HepG2 (cell line): ENCODE data around the gene SYAP1. TPM values are rescaled to one million over a fixed set of nuclear protein-coding genes. Genes with fewer than 3 reads are reported as not detected.

Source experiments
- AKNA ChIP-seq: sonication (generic); formaldehyde crosslinking; IDR thresholded peaks from 2 replicates; pipeline ENCODE4 v1.4.0; 2020; ENCODE audit warnings: missing genetic modification reagents, borderline replicate concordance
- ATF7 ChIP-seq, 2 experiments: fragments of 450-650 bp in 1 of 2; sonication (generic) in 1 of 2; formaldehyde crosslinking in 1 of 2; IDR thresholded peaks; 2 replicates each; pipeline versions ENCODE4 v1.4.0 to v1.6.1; 2016 to 2020; ENCODE audit warnings: antibody characterized with exemption in 1 of 2, mild to moderate bottlenecking in 1 of 2, missing genetic modification reagents in 1 of 2
- BRD4 ChIP-seq: sonication (generic); formaldehyde crosslinking; IDR thresholded peaks from 2 replicates; pipeline ENCODE4 v1.4.0; 2020; ENCODE audit warnings: missing genetic modification reagents
- FOXK1 ChIP-seq: sonication (generic); formaldehyde crosslinking; IDR thresholded peaks from 2 replicates; pipeline ENCODE4 v1.4.0; 2020; ENCODE audit warnings: low read depth, missing genetic modification reagents, borderline replicate concordance
- ISL2 ChIP-seq: sonication (generic); formaldehyde crosslinking; IDR thresholded peaks from 2 replicates; pipeline ENCODE4 v1.5.0; 2020; ENCODE audit warnings: missing genetic modification reagents
- KDM6A ChIP-seq: IDR thresholded peaks from 2 replicates; pipeline ENCODE4 v1.6.1; 2016; ENCODE audit warnings: low read depth
- NCOA2 ChIP-seq: sonication (generic); formaldehyde crosslinking; IDR thresholded peaks from 2 replicates; pipeline ENCODE4 v1.8.0; 2022; ENCODE audit warnings: inconsistent platforms
- NKX3-1 ChIP-seq: sonication (generic); formaldehyde crosslinking; IDR thresholded peaks from 2 replicates; pipeline ENCODE4 v1.5.0; 2020; ENCODE audit warnings: missing genetic modification reagents
- STAT6 ChIP-seq: sonication (generic); formaldehyde crosslinking; IDR thresholded peaks from 2 replicates; pipeline ENCODE4 v1.4.0; 2020; ENCODE audit warnings: missing genetic modification reagents, mild to moderate bottlenecking, borderline replicate concordance
- THAP11 ChIP-seq: IDR thresholded peaks from 2 replicates; pipeline ENCODE4 v1.6.1; 2016; ENCODE audit warnings: missing biosample characterization, missing genetic modification reagents
- TMF1 ChIP-seq: sonication (generic); formaldehyde crosslinking; IDR thresholded peaks from 2 replicates; pipeline ENCODE4 v1.8.1; 2022; ENCODE audit warnings: low read depth, missing genetic modification reagents
- ZNF605 ChIP-seq: sonication (generic); formaldehyde crosslinking; IDR thresholded peaks from 2 replicates; pipeline ENCODE4 v1.8.0; 2022; ENCODE audit warnings: mild to moderate bottlenecking, missing genetic modification reagents
- ZNF749 ChIP-seq: sonication (generic); formaldehyde crosslinking; IDR thresholded peaks from 2 replicates; pipeline ENCODE4 v1.8.0; 2022; ENCODE audit warnings: mild to moderate bottlenecking, missing genetic modification reagents, moderate library complexity, borderline replicate concordance
- ZNF75D ChIP-seq: sonication (generic); formaldehyde crosslinking; IDR thresholded peaks from 2 replicates; pipeline ENCODE4 v1.8.1; 2023; ENCODE audit warnings: missing genetic modification reagents, mild to moderate bottlenecking, borderline replicate concordance
- polyA plus RNA-seq, 8 experiments: library from polyadenylated mRNA; depleted of rRNA in 3 of 8; stranded (reverse) in 7 of 8; unstranded in 1 of 8; fragments of >200 nt; fragmentation: Illumina TruSeq in 4 of 8; extraction: Trizol in 4 of 8; gene quantifications; 2 replicates each; pipeline versions ENCODE4 v1.2.1 to v1.2.3, GENCODE V29; 2011 to 2016; ENCODE audit warnings: low read depth in 4 of 8, missing spikeins in 1 of 8, mixed read lengths in 1 of 8; ENCODE audit not compliant: insufficient read depth in 1 of 8
- total RNA-seq, 5 experiments: library from RNA; depleted of rRNA; stranded (reverse); fragments of >200 nt; fragmentation: Illumina TruSeq; extraction: Trizol; gene quantifications; 2 replicates each; pipeline ENCODE4 v1.2.3, GENCODE V29; 2016; ENCODE audit warnings: low read depth in 1 of 5
- TF ChIP-seq, protein P1 (sequence below): sonication (generic); formaldehyde crosslinking; conservative IDR thresholded peaks from 2 replicates; pipeline ENCODE4 v1.4.0; 2020; ENCODE audit warnings: missing genetic modification reagents
- TF ChIP-seq, protein P2 (sequence below): sonication (generic); formaldehyde crosslinking; IDR thresholded peaks from 2 replicates; pipeline ENCODE4 v1.5.0; 2020; ENCODE audit warnings: missing genetic modification reagents, mild to moderate bottlenecking, borderline replicate concordance

Gene SYAP1
- total and polyA plus RNA-seq, 2 of the 13 experiments (the other 11 are each of a cell fraction or from before 2014, with no cell fraction given): 4.9 to 18.5 TPM

DNA sequence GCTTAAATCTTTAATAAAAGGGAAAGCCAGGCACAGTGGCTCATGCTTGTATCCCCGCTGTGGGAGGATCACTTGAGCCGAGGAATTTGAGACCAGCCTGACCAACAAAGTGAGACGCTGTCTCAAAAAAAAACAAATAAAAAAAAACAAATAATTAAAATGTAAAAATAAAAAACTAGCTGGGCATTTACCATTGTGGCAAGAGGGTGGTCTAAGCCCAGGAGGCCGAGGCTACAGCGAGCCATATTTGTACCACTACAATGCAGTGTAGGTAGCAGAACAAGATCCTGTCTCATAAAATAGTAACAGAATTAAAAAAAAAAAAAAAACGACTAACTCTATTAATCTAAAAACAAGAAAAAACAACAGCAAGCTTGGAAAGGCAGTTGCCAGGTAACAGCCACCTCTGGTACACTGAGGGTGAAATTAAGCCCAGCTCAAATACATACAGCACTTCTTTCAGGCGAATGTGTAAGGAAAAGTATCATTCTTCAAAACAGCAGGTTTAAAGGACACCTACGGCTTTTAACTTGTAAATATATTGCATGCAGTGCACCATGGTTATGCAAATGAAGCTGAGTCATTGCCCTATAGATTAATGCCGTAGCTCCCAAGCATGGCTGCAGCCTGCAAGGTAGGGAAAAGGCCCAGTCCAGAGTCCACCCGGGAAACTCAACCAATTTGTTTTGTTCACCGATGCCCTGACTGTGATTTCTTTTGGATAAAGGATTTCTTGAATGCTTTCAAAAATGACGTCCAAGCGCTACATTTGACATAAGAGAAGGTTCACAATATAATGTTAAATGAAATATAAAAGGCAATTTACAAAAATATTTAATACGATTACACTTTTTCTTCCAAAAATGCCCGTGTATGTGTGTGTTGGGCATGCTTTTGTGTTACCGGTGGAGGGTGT lies 52.3 kb downstream of the SYAP1 start (continued):
- TF ChIP-seq STAT6 (CRISPR knock-in tag) (no peak), ZNF605 (CRISPR knock-in tag) (no peak), THAP11 (CRISPR knock-in tag) (peak; percentile 32; the same call in 1 of the 2 replicates), AKNA (CRISPR knock-in tag) (no peak), ATF7 (IDR thresholded peaks at IDR 0.05) (no peak), ATF7 (CRISPR knock-in tag; IDR thresholded peaks at IDR 0.05) (no peak), BRD4 (CRISPR knock-in tag) (no peak), ISL2 (CRISPR knock-in tag) (no peak), FOXK1 (CRISPR knock-in tag) (0 out of 2 replicates have a peak, but pooled peaks have one; percentile 21), ZNF749 (no peak), KDM6A (CRISPR knock-in tag) (peak; percentile 22; the same call in 1 of the 2 replicates), ZNF75D (CRISPR knock-in tag) (no peak), NKX3-1 (0 out of 2 replicates have a peak, but pooled peaks have one; percentile 33), TMF1 (CRISPR knock-in tag) (no peak), NCOA2 (CRISPR knock-in tag) (peak; percentile 41; the same call in 1 of the 2 replicates)
- TF ChIP-seq, protein P1, sequence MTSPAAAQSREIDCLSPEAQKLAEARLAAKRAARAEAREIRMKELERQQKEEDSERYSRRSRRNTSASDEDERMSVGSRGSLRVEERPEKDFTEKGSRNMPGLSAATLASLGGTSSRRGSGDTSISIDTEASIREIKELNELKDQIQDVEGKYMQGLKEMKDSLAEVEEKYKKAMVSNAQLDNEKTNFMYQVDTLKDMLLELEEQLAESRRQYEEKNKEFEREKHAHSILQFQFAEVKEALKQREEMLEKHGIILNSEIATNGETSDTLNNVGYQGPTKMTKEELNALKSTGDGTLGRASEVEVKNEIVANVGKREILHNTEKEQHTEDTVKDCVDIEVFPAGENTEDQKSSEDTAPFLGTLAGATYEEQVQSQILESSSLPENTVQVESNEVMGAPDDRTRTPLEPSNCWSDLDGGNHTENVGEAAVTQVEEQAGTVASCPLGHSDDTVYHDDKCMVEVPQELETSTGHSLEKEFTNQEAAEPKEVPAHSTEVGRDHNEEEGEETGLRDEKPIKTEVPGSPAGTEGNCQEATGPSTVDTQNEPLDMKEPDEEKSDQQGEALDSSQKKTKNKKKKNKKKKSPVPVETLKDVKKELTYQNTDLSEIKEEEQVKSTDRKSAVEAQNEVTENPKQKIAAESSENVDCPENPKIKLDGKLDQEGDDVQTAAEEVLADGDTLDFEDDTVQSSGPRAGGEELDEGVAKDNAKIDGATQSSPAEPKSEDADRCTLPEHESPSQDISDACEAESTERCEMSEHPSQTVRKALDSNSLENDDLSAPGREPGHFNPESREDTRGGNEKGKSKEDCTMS (CRISPR knock-in tag): no peak
- TF ChIP-seq, protein P2, sequence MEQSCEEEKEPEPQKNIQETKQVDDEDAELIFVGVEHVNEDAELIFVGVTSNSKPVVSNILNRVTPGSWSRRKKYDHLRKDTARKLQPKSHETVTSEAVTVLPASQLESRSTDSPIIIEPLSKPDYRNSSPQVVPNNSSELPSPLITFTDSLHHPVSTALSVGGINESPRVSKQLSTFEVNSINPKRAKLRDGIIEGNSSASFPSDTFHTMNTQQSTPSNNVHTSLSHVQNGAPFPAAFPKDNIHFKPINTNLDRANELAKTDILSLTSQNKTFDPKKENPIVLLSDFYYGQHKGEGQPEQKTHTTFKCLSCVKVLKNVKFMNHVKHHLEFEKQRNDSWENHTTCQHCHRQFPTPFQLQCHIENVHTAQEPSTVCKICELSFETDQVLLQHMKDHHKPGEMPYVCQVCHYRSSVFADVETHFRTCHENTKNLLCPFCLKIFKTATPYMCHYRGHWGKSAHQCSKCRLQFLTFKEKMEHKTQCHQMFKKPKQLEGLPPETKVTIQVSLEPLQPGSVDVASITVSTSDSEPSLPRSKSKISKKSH (CRISPR knock-in tag): no peak
